Measurements from ENCODE around the gene BUD23.

- TF ChIP-seq CTCF (IDR thresholded peaks at IDR 0.05) = no peak
- TF ChIP-seq POLR2A (IDR thresholded peaks at IDR 0.05) = no peak
These were observed 16.1 kb downstream of the BUD23 start for GRCh38 chr7:73699370-73700068.
